Esophagus squamous epithelium (tissue), 5 donors: ENCODE results near the gene JPT2. TPM values are rescaled to one million over a fixed set of nuclear protein-coding genes. Genes with fewer than 3 reads are reported as not detected.
A peak's percentile ranks its signal among the peaks of the same experiment; 100 is the strongest.

Source experiments
- DNase-seq: peaks from one replicate; lab custom pipeline; 2025; lab: John Stamatoyannopoulos, UW
- H3K27ac ChIP-seq, 4 donors: fragments of 200-600 bp; sonication (generic); one replicate each; pipeline ENCODE4 v1.5.1; 2016 to 2019; ENCODE audit warnings: mild to moderate bottlenecking in 1 of 4
- H3K27me3 ChIP-seq, 4 donors: fragments of 200-600 bp; sonication (generic); 1 replicate in 3 of 4; 2 replicates in 1 of 4; pipeline versions ENCODE4 v1.5.1 to v1.6.0; 2017 to 2021; ENCODE audit warnings: antibody characterized with exemption in 1 of 4
- H3K36me3 ChIP-seq, 3 donors: fragments of 200-600 bp; sonication (generic); one replicate each; pipeline ENCODE4 v1.5.1; 2016 to 2019
- H3K4me1 ChIP-seq, 3 donors: fragments of 200-600 bp; sonication (generic); one replicate each; pipeline ENCODE4 v1.5.1; 2017 to 2019
- H3K4me3 ChIP-seq, 4 donors: fragments of 200-600 bp; sonication (generic); 1 replicate in 3 of 4; 2 replicates in 1 of 4; pipeline ENCODE4 v1.5.1; 2016 to 2019; ENCODE audit warnings: mild to moderate bottlenecking in 2 of 4, moderate library complexity in 1 of 4
- H3K9me3 ChIP-seq, 3 donors: fragments of 200-600 bp; sonication (generic); one replicate each; pipeline ENCODE4 v1.5.1; 2016 to 2019
- POLR2A ChIP-seq, 4 donors: fragments of 450-650 bp; IDR thresholded peaks; one replicate each; pipeline ENCODE4 v1.6.1; 2017; ENCODE audit warnings: antibody characterized with exemption in 4 of 4, mild to moderate bottlenecking in 4 of 4, moderate library complexity in 3 of 4
- WGBS, 2 donors: methylation state at CpG; one replicate each; pipeline ENCODE4 v1.1.5; 2018; 5-methylcytosine and 5-hydroxymethylcytosine counted together
- intact Hi-C: fragments of 100-400 bp; cut with DNase I; formaldehyde crosslinking; loops from one replicate; pipeline ENCODE4 v1.15.0; 2022
- total RNA-seq, 4 donors: library from RNA; depleted of rRNA; stranded (reverse); fragments of >200 nt; gene quantifications; one replicate each; pipeline ENCODE4 v1.1.0, GENCODE V29; 2016
- TF ChIP-seq, protein P1 (sequence below), 6 experiments: fragments of 450-650 bp in 4 of 6; fragments of 200-600 bp in 2 of 6; sonication (generic) in 2 of 6; IDR thresholded peaks; one replicate each; pipeline ENCODE4 v1.5.1; 2016 to 2019; ENCODE audit warnings: antibody characterized with exemption in 6 of 6, mild to moderate bottlenecking in 4 of 6, moderate library complexity in 4 of 6
- donor health status: DM: yes; HTN: yes; CAD: no.

JPT2 gene
- total RNA-seq, 4 donors from 2014 or later, result 45.6 to 68.0 (median 48.6) TPM

DNA sequence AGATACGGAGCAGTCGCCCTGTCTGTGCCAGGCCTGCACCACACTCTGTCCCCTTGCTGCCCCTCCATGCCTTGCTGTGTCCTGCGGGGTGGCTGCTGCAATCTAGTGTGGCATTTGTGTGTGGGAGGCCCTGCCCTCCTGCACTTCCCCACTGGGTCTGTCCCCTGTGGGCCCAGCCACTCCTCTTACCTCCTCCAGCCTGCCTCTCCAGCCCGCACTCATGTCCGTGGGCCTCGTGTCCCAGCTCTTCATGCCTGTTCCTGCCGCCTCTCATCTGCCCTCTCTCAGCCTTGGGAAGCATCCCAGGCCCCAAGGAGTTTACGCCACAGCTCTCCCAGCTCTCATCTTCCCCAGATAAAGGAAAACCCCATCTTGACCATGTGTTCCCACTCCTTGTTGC is 39.3 kb upstream of the JPT2 start:
- Histone ChIP-seq H3K36me3 (peaks cover 34 to 99% (median 50%) of the 10 kb centered on the region in 3 donors), H3K27ac (no peak overlapping the region), H3K4me1 (peaks cover 0 to 4% (median 0%) of the 10 kb centered on the region in 3 donors), H3K9me3 (no peaks in the 10 kb centered on the region), H3K4me3 (no peak overlapping the region), H3K27me3 (no peaks in the 10 kb centered on the region)
- intact Hi-C loops, result no loop called here
- no peak for DNase-seq
- 89 to 95% methylated on average over 8 of the region's 8 CpGs for WGBS, 2 donors
- TF ChIP-seq POLR2A (IDR thresholded peaks at IDR 0.05), result no peak
- TF ChIP-seq, protein P1, sequence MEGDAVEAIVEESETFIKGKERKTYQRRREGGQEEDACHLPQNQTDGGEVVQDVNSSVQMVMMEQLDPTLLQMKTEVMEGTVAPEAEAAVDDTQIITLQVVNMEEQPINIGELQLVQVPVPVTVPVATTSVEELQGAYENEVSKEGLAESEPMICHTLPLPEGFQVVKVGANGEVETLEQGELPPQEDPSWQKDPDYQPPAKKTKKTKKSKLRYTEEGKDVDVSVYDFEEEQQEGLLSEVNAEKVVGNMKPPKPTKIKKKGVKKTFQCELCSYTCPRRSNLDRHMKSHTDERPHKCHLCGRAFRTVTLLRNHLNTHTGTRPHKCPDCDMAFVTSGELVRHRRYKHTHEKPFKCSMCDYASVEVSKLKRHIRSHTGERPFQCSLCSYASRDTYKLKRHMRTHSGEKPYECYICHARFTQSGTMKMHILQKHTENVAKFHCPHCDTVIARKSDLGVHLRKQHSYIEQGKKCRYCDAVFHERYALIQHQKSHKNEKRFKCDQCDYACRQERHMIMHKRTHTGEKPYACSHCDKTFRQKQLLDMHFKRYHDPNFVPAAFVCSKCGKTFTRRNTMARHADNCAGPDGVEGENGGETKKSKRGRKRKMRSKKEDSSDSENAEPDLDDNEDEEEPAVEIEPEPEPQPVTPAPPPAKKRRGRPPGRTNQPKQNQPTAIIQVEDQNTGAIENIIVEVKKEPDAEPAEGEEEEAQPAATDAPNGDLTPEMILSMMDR (IDR thresholded peaks at IDR 0.05), result no peak

DNA sequence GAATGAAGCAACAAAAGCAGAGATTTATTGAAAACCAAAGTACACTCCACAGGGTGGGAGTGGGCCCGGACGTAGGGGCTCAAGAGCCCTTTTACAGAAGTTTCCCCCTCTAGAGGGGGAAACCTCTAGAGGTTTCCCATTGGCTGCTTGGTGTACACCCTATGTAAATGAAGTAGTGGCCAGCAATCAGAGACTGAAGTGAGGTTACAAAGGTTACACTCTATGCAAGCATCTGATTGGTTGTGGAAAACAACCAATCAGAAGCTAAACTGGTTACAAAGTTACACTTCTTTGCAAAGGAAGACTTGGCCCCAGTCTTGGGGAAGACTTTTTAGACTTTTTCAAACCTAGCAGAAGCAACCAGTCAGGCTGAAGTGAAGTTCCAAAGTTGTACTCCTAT is 38.8 kb upstream of the JPT2 start:
- intact Hi-C loops, result no loop called here
- peaks cover 31 to 99% (median 52%) of the 10 kb centered on the region in 3 donors for H3K36me3 ChIP-seq
- no peak for DNase-seq
- WGBS, 2 donors, result 85 to 86% methylated on average over 2 of the region's 2 CpGs
- H3K4me3 ChIP-seq, result no peak overlapping the region
- no peak for TF ChIP-seq POLR2A (IDR thresholded peaks at IDR 0.05)
- TF ChIP-seq, protein P1 (IDR thresholded peaks at IDR 0.05), result no peak
- no peak overlapping the region for H3K27ac ChIP-seq
- peaks cover 0 to 6% (median 0%) of the 10 kb centered on the region in 3 donors for H3K4me1 ChIP-seq
- H3K27me3 ChIP-seq, result no peaks in the 10 kb centered on the region
- no peaks in the 10 kb centered on the region for H3K9me3 ChIP-seq

DNA sequence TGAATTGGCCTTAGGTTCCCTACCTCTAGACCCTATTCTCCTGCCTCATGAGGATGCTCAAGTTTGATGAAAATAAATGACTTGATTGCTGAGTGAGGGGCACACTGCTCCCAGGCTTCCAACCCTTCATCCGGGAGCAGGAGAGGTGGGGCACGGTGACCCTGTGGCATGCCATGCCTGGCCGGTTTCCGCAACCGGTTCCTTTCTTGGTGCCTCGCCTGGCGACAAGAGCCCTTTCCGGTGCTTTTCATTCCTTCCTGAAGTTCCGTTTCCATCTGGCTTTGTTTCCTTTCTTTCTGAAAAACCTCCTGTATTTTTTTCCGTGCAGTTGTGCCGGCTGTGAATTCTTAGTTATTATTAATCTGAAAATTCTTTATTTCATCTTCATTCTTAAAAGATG is 38.2 kb upstream of the JPT2 start:
- WGBS, 2 donors, result 60 to 71% methylated on average over 11 of the region's 11 CpGs
- Histone ChIP-seq H3K4me1 (peaks cover 0 to 8% (median 0%) of the 10 kb centered on the region in 3 donors), H3K27ac (no peak overlapping the region), H3K27me3 (no peaks in the 10 kb centered on the region), H3K9me3 (no peaks in the 10 kb centered on the region), H3K4me3 (no peak overlapping the region), H3K36me3 (peaks cover 26 to 99% (median 51%) of the 10 kb centered on the region in 3 donors)
- TF ChIP-seq, protein P1 (IDR thresholded peaks at IDR 0.05), result no peak
- no peak for TF ChIP-seq POLR2A (IDR thresholded peaks at IDR 0.05)
- DNase-seq, result no peak
- intact Hi-C loops, result no loop called here

DNA sequence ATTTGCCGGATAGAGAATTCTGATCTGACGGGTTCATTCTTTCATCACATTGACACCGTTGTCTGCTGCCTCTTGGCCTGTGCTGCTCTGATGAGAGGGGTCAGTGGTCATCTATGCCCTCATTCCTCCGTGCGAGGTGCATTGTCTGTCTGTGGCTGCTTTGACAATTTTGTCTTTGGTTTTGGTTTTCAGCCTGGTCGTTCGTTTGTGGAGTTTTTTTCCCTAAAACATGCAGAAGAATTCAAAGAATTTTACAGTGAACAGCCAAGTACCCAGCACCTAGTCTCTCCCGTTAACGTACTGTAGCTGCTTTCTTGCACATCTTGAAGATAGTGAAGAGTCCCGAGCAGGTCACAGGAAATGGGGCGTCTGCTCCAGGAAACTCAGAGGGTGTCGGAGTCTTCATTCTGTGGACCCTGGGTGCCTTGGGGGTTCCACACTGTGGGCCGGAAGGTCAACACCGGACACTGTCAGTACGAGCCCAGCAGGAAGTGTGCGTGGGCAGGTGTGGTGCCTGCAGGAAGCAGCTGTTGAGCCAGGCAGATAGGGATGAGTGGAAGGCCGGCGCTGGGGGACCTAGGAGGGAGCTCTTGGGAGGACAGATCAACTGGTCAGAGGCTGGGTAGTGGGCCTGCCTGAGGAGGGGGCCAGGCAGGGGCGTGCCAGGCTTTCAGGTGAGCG is 37.7 kb upstream of the JPT2 start:
- no peaks in the 10 kb centered on the region for H3K27me3 ChIP-seq
- TF ChIP-seq POLR2A (IDR thresholded peaks at IDR 0.05), result no peak
- TF ChIP-seq, protein P1 (IDR thresholded peaks at IDR 0.05), result no peak
- H3K4me1 ChIP-seq, result peaks cover 0 to 13% (median 2%) of the 10 kb centered on the region in 3 donors
- no peaks in the 10 kb centered on the region for H3K9me3 ChIP-seq
- WGBS, 2 donors, result 71 to 84% methylated on average over 12 to 17 of the region's 20 CpGs
- H3K27ac ChIP-seq, result peak overlapping the region in 2 of 4 donors; percentile 6 to 39
- H3K4me3 ChIP-seq, result no peak overlapping the region
- intact Hi-C loops, result no loop called here
- peaks cover 26 to 99% (median 51%) of the 10 kb centered on the region in 3 donors for H3K36me3 ChIP-seq
- no peak for DNase-seq

DNA sequence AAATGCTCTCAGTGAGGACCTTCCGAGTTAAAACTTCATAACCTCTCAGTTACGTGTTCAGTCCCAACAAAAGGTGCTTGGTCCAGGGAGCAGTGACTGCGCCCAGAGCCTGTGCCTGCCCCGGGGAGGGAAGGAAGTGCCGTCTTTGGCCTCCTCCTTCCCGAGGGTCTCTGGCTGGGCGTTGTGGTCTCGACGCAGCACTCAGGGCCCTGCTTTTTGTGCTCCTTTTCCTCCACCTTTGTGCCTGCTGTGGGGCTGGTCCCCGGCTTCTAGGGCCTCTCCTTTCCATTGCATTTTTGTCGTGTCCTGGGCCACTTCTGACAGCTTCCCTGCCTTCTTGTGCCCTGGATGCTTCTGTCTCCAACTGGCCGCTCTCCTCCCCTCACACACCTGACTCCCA is 36.8 kb upstream of the JPT2 start:
- WGBS, 2 donors, result 92 to 96% methylated on average over 12 of the region's 12 CpGs
- Histone ChIP-seq H3K36me3 (peaks cover 26 to 96% (median 51%) of the 10 kb centered on the region in 3 donors), H3K9me3 (no peaks in the 10 kb centered on the region), H3K4me1 (peaks cover 0 to 21% (median 7%) of the 10 kb centered on the region in 3 donors), H3K27me3 (no peaks in the 10 kb centered on the region), H3K4me3 (no peak overlapping the region), H3K27ac (no peak overlapping the region)
- intact Hi-C loops, result no loop called here
- TF ChIP-seq POLR2A (IDR thresholded peaks at IDR 0.05), result no peak
- TF ChIP-seq, protein P1 (IDR thresholded peaks at IDR 0.05), result no peak
- no peak for DNase-seq
